NT2/D1 (cell line): ENCODE measurements around the gene FER1L5.

ENCODE experiments used
- DNase-seq: peaks from one replicate; pipeline ENCODE4 v3.0.0-alpha.2; 2011; ENCODE audit warnings: low read depth, low spot score
- H3K27me3 ChIP-seq: 2 replicates; pipeline ENCODE4 v1.6.0; 2011; ENCODE audit warnings: mild to moderate bottlenecking; ENCODE audit not compliant: insufficient read length, insufficient read depth
- H3K36me3 ChIP-seq: 2 replicates; pipeline ENCODE4 v1.6.1; 2011; ENCODE audit warnings: mild to moderate bottlenecking, low read length, mixed read lengths; ENCODE audit not compliant: insufficient read depth, insufficient read length
- H3K4me1 ChIP-seq: 2 replicates; pipeline ENCODE4 v1.5.1; 2011; ENCODE audit not compliant: insufficient read depth, insufficient read length
- H3K4me3 ChIP-seq: 2 replicates; pipeline ENCODE4 v1.5.1; 2011; ENCODE audit warnings: low read depth; ENCODE audit not compliant: insufficient read length
- H3K9ac ChIP-seq: 2 replicates; pipeline ENCODE4 v1.6.0; 2011; ENCODE audit warnings: low read depth; ENCODE audit not compliant: insufficient read length
- H3K9me3 ChIP-seq: 2 replicates; pipeline ENCODE4 v1.5.1; 2011; ENCODE audit warnings: mild to moderate bottlenecking, low read length; ENCODE audit not compliant: insufficient read depth
- SUZ12 ChIP-seq: IDR thresholded peaks from 2 replicates; pipeline ENCODE4 v1.6.1; 2011; ENCODE audit not compliant: insufficient read length, insufficient read depth; ENCODE audit errors: extremely low read depth
- YY1 ChIP-seq: IDR thresholded peaks from 2 replicates; pipeline ENCODE4 v1.6.1; 2011; ENCODE audit not compliant: insufficient read length, insufficient read depth
- ZNF274 ChIP-seq: IDR thresholded peaks from 2 replicates; pipeline ENCODE4 v1.6.1; 2011; ENCODE audit warnings: mild to moderate bottlenecking, low read depth, low read length

FER1L5 gene

GRCh38 chr2:96623116-96623515, 19.4 kb upstream of the FER1L5 start:
- Histone ChIP-seq H3K36me3 (peaks cover 40% of the 10 kb centered on the region), H3K9ac (no peak overlapping the region), H3K4me3 (no peak overlapping the region), H3K9me3 (no peaks in the 10 kb centered on the region), H3K4me1 (no peaks in the 10 kb centered on the region), H3K27me3 (no peaks in the 10 kb centered on the region)
- no peak for DNase-seq
- TF ChIP-seq YY1, result no peak
- TF ChIP-seq ZNF274, result no peak
- TF ChIP-seq SUZ12, result no peak

- TF ChIP-seq ZNF274 (no peak), YY1 (no peak), SUZ12 (no peak)
- peaks cover 46% of the 10 kb centered on the region for H3K36me3 ChIP-seq
- H3K27me3 ChIP-seq, result no peaks in the 10 kb centered on the region
- no peak overlapping the region for H3K9ac ChIP-seq
- H3K4me3 ChIP-seq, result no peak overlapping the region
- no peaks in the 10 kb centered on the region for H3K9me3 ChIP-seq
- no peak for DNase-seq
- no peaks in the 10 kb centered on the region for H3K4me1 ChIP-seq
Observed at GRCh38 chr2:96625571-96626552, 16.7 kb upstream of the FER1L5 start.

GRCh38 chr2:96626553-96626942, 16.0 kb upstream of the FER1L5 start:
- no peaks in the 10 kb centered on the region for H3K27me3 ChIP-seq
- TF ChIP-seq ZNF274, result no peak
- no peak for TF ChIP-seq YY1
- TF ChIP-seq SUZ12, result no peak
- no peaks in the 10 kb centered on the region for H3K9me3 ChIP-seq
- H3K4me3 ChIP-seq, result no peak overlapping the region
- H3K4me1 ChIP-seq, result no peaks in the 10 kb centered on the region
- DNase-seq, result no peak
- H3K9ac ChIP-seq, result no peak overlapping the region
- peaks cover 52% of the 10 kb centered on the region for H3K36me3 ChIP-seq

- Histone ChIP-seq H3K36me3 (peaks cover 82% of the 10 kb centered on the region), H3K4me3 (no peak overlapping the region), H3K4me1 (no peaks in the 10 kb centered on the region), H3K9me3 (no peaks in the 10 kb centered on the region), H3K9ac (no peak overlapping the region), H3K27me3 (no peaks in the 10 kb centered on the region)
- no peak for DNase-seq
- TF ChIP-seq ZNF274, result no peak
- no peak for TF ChIP-seq YY1
- TF ChIP-seq SUZ12, result no peak
Observed at GRCh38 chr2:96631804-96632435, 10.6 kb upstream of the FER1L5 start.

- H3K36me3 ChIP-seq, result peaks cover 71% of the 10 kb centered on the region
Observed at GRCh38 chr2:96633641-96634040, 8.9 kb upstream of the FER1L5 start.

GRCh38 chr2:96636551-96637171, 5.9 kb upstream of the FER1L5 start:
- Histone ChIP-seq H3K4me1 (no peaks in the 10 kb centered on the region), H3K36me3 (peaks cover 46% of the 10 kb centered on the region), H3K9ac (peak overlapping the region; percentile 89), H3K9me3 (no peaks in the 10 kb centered on the region), H3K4me3 (peak overlapping the region; percentile 75), H3K27me3 (no peaks in the 10 kb centered on the region)
- no peak for DNase-seq
- TF ChIP-seq ZNF274, result no peak
- TF ChIP-seq YY1, result no peak
- TF ChIP-seq SUZ12, result no peak

More at GRCh38 chr2:96633641-96634040, 8.9 kb upstream of the FER1L5 start:
- H3K27me3 ChIP-seq, result no peaks in the 10 kb centered on the region
- no peak for DNase-seq
- no peak overlapping the region for H3K4me3 ChIP-seq
- TF ChIP-seq SUZ12, result no peak
- no peak for TF ChIP-seq YY1
- H3K9me3 ChIP-seq, result no peaks in the 10 kb centered on the region
- no peaks in the 10 kb centered on the region for H3K4me1 ChIP-seq
- no peak overlapping the region for H3K9ac ChIP-seq

- Histone ChIP-seq H3K36me3 (peaks cover 37% of the 10 kb centered on the region), H3K9me3 (no peaks in the 10 kb centered on the region), H3K4me3 (peak overlapping the region; percentile 75), H3K9ac (peak overlapping the region; percentile 89), H3K27me3 (no peaks in the 10 kb centered on the region), H3K4me1 (no peaks in the 10 kb centered on the region)
- DNase-seq, result peak; percentile 38
- TF ChIP-seq SUZ12 (no peak), YY1 (no peak)
Observed at GRCh38 chr2:96637385-96638143, 5.0 kb upstream of the FER1L5 start.
